OCI-LY1 (cell line): ENCODE results near the gene ZXDC.

Experiments used
- H2AFZ ChIP-seq: fragments of 200-600 bp; sonication (generic), shearing (Covaris generic); 2 replicates; pipeline ENCODE4 v1.6.0; 2014; ENCODE audit warnings: antibody characterized with exemption, mild to moderate bottlenecking, low read length
- H3F3A ChIP-seq: fragments of 200-600 bp; sonication (generic), shearing (Covaris generic); 2 replicates; pipeline ENCODE4 v1.6.0; 2014; ENCODE audit warnings: mild to moderate bottlenecking, antibody characterized with exemption, low read length, moderate library complexity; ENCODE audit not compliant: insufficient read depth
- H3K27ac ChIP-seq: fragments of 200-600 bp; sonication (generic); 2 replicates; pipeline ENCODE4 v1.5.1; 2014; ENCODE audit warnings: low read length, mixed run types, mild to moderate bottlenecking, low read depth; ENCODE audit not compliant: poor library complexity, severe bottlenecking
- H3K27me3 ChIP-seq: fragments of 200-600 bp; sonication (generic); 2 replicates; pipeline ENCODE4 v1.6.0; 2014; ENCODE audit warnings: antibody characterized with exemption, mild to moderate bottlenecking, low read length, moderate library complexity; ENCODE audit not compliant: insufficient read depth
- H3K36me3 ChIP-seq: fragments of 200-600 bp; sonication (generic); 2 replicates; pipeline ENCODE4 v1.6.1; 2014; ENCODE audit warnings: mild to moderate bottlenecking, antibody characterized with exemption, low read length, moderate library complexity, mixed read lengths; ENCODE audit not compliant: insufficient read depth
- H3K4me1 ChIP-seq: fragments of 200-600 bp; sonication (generic); 2 replicates; pipeline ENCODE4 v1.5.1; 2014; ENCODE audit warnings: mild to moderate bottlenecking, low read length, moderate library complexity; ENCODE audit not compliant: insufficient read depth, severe bottlenecking
- H3K4me2 ChIP-seq: fragments of 200-600 bp; sonication (generic), shearing (Covaris generic); 2 replicates; pipeline ENCODE4 v1.6.1; 2014; ENCODE audit warnings: low read length
- H3K4me3 ChIP-seq: fragments of 200-600 bp; sonication (generic); 2 replicates; pipeline ENCODE4 v1.5.1; 2014; ENCODE audit warnings: low read length, low read depth, mild to moderate bottlenecking, mixed read lengths; ENCODE audit not compliant: poor library complexity, severe bottlenecking
- H3K79me2 ChIP-seq: fragments of 200-600 bp; shearing (Covaris generic); 2 replicates; pipeline ENCODE4 v1.6.1; 2016; ENCODE audit warnings: mixed run types, low read length, mixed read lengths; ENCODE audit not compliant: insufficient read depth
- H3K9ac ChIP-seq: fragments of 200-600 bp; sonication (generic), shearing (Covaris generic); 2 replicates; pipeline ENCODE4 v1.6.1; 2014; ENCODE audit warnings: mild to moderate bottlenecking, low read length, mixed read lengths
- H3K9me2 ChIP-seq: fragments of 200-600 bp; sonication (generic), shearing (Covaris generic); 2 replicates; pipeline ENCODE4 v1.6.1; 2014; ENCODE audit warnings: low read depth, mild to moderate bottlenecking, low read length, mixed read lengths
- H3K9me3 ChIP-seq: fragments of 200-600 bp; shearing (Covaris generic); 2 replicates; pipeline ENCODE4 v1.6.1; 2014; ENCODE audit warnings: low read length, mixed read lengths
- H4K20me1 ChIP-seq: fragments of 200-600 bp; sonication (generic), shearing (Covaris generic); 2 replicates; pipeline ENCODE4 v1.6.0; 2016; ENCODE audit warnings: mild to moderate bottlenecking, low read length; ENCODE audit not compliant: insufficient read depth
- EZH2 ChIP-seq: fragments of 200-600 bp; sonication (generic), shearing (Covaris generic); IDR thresholded peaks from 2 replicates; pipeline ENCODE4 v1.8.0; 2017; ENCODE audit warnings: borderline replicate concordance, mixed run types, mild to moderate bottlenecking, antibody characterized with exemption, low read length, moderate library complexity, mixed read lengths
- TF ChIP-seq, protein P1 (sequence below): fragments of 200-600 bp; sonication (generic), shearing (Covaris generic); IDR thresholded peaks from 2 replicates; pipeline ENCODE4 v1.5.1; 2017; ENCODE audit warnings: mild to moderate bottlenecking, antibody characterized with exemption, low read length, moderate library complexity, mixed read lengths

The ZXDC gene

DNA sequence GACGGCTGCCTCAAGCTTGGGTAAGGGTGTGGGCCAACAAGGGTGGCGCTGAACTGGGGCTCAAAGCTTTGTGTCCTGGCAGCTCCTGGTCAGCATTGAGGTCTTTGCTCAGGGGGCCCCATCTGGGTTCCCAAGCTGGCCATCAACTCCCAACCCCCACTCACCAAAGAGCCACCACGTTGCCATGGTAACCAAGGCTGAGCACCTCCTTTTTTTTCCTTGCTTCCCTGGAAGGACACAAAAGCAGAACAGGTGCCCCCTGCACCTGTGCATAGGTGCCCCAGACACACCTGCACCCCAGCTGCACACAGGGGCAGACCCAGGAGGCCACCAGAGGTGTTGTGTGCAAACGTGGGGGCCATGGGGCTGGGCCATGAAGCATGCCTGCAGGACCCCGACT, 25.4 kb upstream of the ZXDC start:
- Histone ChIP-seq H3K4me3 (no peak overlapping the region), H3K9ac (no peak overlapping the region), H4K20me1 (no peaks in the 10 kb centered on the region), H3K27me3 (0 out of 2 replicates have a peak, but pooled peaks cover under 1% of the 10 kb centered on the region), H2AFZ (no peak overlapping the region), H3F3A (no peaks in the 10 kb centered on the region), H3K4me2 (no peak overlapping the region), H3K9me3 (no peaks in the 10 kb centered on the region), H3K27ac (no peak overlapping the region), H3K79me2 (no peaks in the 10 kb centered on the region), H3K9me2 (no peaks in the 10 kb centered on the region), H3K4me1 (no peaks in the 10 kb centered on the region), H3K36me3 (no peaks in the 10 kb centered on the region)
- TF ChIP-seq, protein P1, sequence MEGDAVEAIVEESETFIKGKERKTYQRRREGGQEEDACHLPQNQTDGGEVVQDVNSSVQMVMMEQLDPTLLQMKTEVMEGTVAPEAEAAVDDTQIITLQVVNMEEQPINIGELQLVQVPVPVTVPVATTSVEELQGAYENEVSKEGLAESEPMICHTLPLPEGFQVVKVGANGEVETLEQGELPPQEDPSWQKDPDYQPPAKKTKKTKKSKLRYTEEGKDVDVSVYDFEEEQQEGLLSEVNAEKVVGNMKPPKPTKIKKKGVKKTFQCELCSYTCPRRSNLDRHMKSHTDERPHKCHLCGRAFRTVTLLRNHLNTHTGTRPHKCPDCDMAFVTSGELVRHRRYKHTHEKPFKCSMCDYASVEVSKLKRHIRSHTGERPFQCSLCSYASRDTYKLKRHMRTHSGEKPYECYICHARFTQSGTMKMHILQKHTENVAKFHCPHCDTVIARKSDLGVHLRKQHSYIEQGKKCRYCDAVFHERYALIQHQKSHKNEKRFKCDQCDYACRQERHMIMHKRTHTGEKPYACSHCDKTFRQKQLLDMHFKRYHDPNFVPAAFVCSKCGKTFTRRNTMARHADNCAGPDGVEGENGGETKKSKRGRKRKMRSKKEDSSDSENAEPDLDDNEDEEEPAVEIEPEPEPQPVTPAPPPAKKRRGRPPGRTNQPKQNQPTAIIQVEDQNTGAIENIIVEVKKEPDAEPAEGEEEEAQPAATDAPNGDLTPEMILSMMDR = no peak
- no peak for TF ChIP-seq EZH2

DNA sequence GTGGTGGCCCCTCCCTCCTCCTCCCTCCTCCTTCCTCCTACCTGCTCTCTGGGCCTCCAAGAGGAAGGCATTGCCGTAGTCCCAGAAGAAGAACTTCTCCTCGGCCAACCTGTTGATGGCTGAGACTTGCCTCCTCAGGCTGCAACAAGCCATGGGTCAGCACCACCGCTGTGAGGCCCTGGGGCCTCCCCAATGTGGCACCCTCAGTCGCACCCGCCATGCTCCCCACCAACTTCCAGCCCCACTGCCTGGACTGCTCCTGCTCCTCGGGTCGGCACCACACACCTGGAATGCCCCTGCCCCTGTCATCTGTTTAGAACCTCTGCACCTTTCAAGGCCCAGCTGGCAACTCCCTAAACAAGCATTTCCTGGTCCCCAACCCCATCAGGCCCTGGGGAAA, 24.3 kb upstream of the ZXDC start:
- no peak overlapping the region for H3K27ac ChIP-seq
- H4K20me1 ChIP-seq = no peaks in the 10 kb centered on the region
- no peak overlapping the region for H3K4me2 ChIP-seq
- no peak overlapping the region for H3K9ac ChIP-seq
- H3K36me3 ChIP-seq = no peaks in the 10 kb centered on the region
- no peak overlapping the region for H2AFZ ChIP-seq
- H3K9me2 ChIP-seq = no peaks in the 10 kb centered on the region
- no peak overlapping the region for H3K4me3 ChIP-seq
- no peaks in the 10 kb centered on the region for H3K4me1 ChIP-seq
- TF ChIP-seq, protein P1 = no peak
- TF ChIP-seq EZH2 = no peak
- H3K27me3 ChIP-seq = no peaks in the 10 kb centered on the region
- no peaks in the 10 kb centered on the region for H3K79me2 ChIP-seq
- no peaks in the 10 kb centered on the region for H3F3A ChIP-seq
- H3K9me3 ChIP-seq = no peaks in the 10 kb centered on the region

DNA sequence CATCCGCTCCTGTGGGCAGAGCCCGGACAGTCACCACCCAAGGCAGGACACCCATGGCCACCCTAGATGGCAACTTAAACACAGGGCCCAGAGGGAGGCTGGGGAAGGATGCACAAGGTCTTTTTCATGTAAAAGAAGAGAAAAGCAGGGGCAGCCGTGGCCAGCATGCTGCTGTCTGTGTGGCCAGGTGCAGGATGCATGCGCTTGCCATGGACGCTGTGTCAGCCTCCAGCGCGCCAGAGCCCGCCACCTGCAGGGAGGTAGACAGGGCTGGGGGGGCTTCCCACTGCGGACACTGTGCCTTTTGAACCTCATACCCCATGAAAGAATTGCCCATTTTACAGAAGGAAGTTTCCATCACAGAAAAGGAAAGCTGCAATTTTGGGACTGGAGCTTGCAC, 23.7 kb upstream of the ZXDC start:
- Histone ChIP-seq H3K4me3 (no peak overlapping the region), H3K27ac (no peak overlapping the region), H3K9me3 (no peaks in the 10 kb centered on the region), H3K27me3 (no peaks in the 10 kb centered on the region), H3K79me2 (no peaks in the 10 kb centered on the region), H3F3A (no peaks in the 10 kb centered on the region), H3K4me1 (no peaks in the 10 kb centered on the region), H4K20me1 (no peaks in the 10 kb centered on the region), H2AFZ (no peak overlapping the region), H3K36me3 (no peaks in the 10 kb centered on the region), H3K9ac (no peak overlapping the region), H3K4me2 (no peak overlapping the region), H3K9me2 (no peaks in the 10 kb centered on the region)
- TF ChIP-seq EZH2 = no peak
- TF ChIP-seq, protein P1 = no peak
